Kidney tubule cell (primary cell): ENCODE data around the gene GAP43.
A peak's percentile ranks its signal among the peaks of the same experiment; 100 is the strongest.

Experiments
- DNase-seq: peaks from one replicate; pipeline ENCODE4 v3.0.0-alpha.2; 2018; ENCODE audit warnings: low spot score

GAP43 gene

GRCh38 chr3:115627180-115628074 lies 4.1 kb downstream of the GAP43 start:
- no peak for DNase-seq

GRCh38 chr3:115628075-115628412 lies 4.7 kb downstream of the GAP43 start:
- no peak for DNase-seq

GRCh38 chr3:115630850-115631249 lies 7.5 kb downstream of the GAP43 start:
- DNase-seq = no peak

- no peak for DNase-seq
These were observed 8.7 kb downstream of the GAP43 start for GRCh38 chr3:115632026-115632425.

- DNase-seq = no peak
These were observed 10.2 kb downstream of the GAP43 start for GRCh38 chr3:115633467-115633866.

GRCh38 chr3:115634052-115634451 lies 10.7 kb downstream of the GAP43 start:
- no peak for DNase-seq

- DNase-seq = no peak
These were observed 12.1 kb downstream of the GAP43 start for GRCh38 chr3:115635406-115635805.

GRCh38 chr3:115638241-115638640 lies 14.9 kb downstream of the GAP43 start:
- no peak for DNase-seq

GRCh38 chr3:115638991-115639390 lies 15.7 kb downstream of the GAP43 start:
- DNase-seq = no peak

- DNase-seq = no peak
These were observed 21.1 kb downstream of the GAP43 start for GRCh38 chr3:115644391-115644790.

- no peak for DNase-seq
These were observed 22.8 kb downstream of the GAP43 start for GRCh38 chr3:115646027-115646690.

GRCh38 chr3:115648559-115648958 lies 25.2 kb downstream of the GAP43 start:
- DNase-seq = peak; percentile 65

GRCh38 chr3:115651087-115651486 lies 27.8 kb downstream of the GAP43 start:
- no peak for DNase-seq

- DNase-seq = no peak
These were observed 28.3 kb downstream of the GAP43 start for GRCh38 chr3:115651599-115651998.

GRCh38 chr3:115652738-115653137 lies 29.4 kb downstream of the GAP43 start:
- no peak for DNase-seq

GRCh38 chr3:115655761-115656282 lies 32.5 kb downstream of the GAP43 start:
- DNase-seq = no peak

- DNase-seq = no peak
These were observed 33.9 kb downstream of the GAP43 start for GRCh38 chr3:115657168-115657567.

GRCh38 chr3:115658032-115658336 lies 34.7 kb downstream of the GAP43 start:
- no peak for DNase-seq

GRCh38 chr3:115658337-115659181 lies 35.2 kb downstream of the GAP43 start:
- DNase-seq = peak; percentile 86

- no peak for DNase-seq
These were observed 36.2 kb downstream of the GAP43 start for GRCh38 chr3:115659253-115660220.

- no peak for DNase-seq
These were observed 37.5 kb downstream of the GAP43 start for GRCh38 chr3:115660646-115661337.
